ENCODE results near the gene SH3BGRL. TPM values are rescaled to one million over a fixed set of nuclear protein-coding genes. Genes with fewer than 3 reads are reported as not detected.
A peak's percentile ranks its signal among the peaks of the same experiment; 100 is the strongest.

The SH3BGRL gene
- total and polyA plus RNA-seq, 2 of the 13 experiments (the other 11 are each of a cell fraction or from before 2014, with no cell fraction given) = 8.9 to 11.4 TPM

- no peak for TF ChIP-seq ZNF746 (CRISPR knock-in tag; IDR thresholded peaks at IDR 0.05)
- TF ChIP-seq TRIM24 (CRISPR knock-in tag; IDR thresholded peaks at IDR 0.05) = no peak
- no peak for TF ChIP-seq AFF4 (CRISPR knock-in tag; IDR thresholded peaks at IDR 0.05)
- no peak for TF ChIP-seq MED1 (CRISPR knock-in tag; IDR thresholded peaks at IDR 0.05)
- TF ChIP-seq SMAD1 (CRISPR knock-in tag; IDR thresholded peaks at IDR 0.05; ENCODE audit: borderline replicate concordance, low read depth) = no peak
These were observed 33.5 kb upstream of the SH3BGRL start (continued) for GRCh38 chrX:81168391-81168790.

GRCh38 chrX:81174286-81174685, 27.6 kb upstream of the SH3BGRL start:
- intact Hi-C loops (cut with micrococcal nuclease; ENCODE audit: unreplicated experiment) (no loop called here), in situ Hi-C loops (cut with HindIII; ENCODE audit: extremely low pct_ligation_motif_present, low pct_unique_long_range_greater_than_20kb) (loop anchor here (25.0 kb wide), 1 partner anchor 213 kb away; no protein-coding TSS in a partner anchor)
- TF ChIP-seq MIER2 (CRISPR knock-in tag; IDR thresholded peaks at IDR 0.05) (no peak), NR1H2 (CRISPR knock-in tag; IDR thresholded peaks at IDR 0.05; ENCODE audit: borderline replicate concordance, low read depth) (no peak), HCFC1 (IDR thresholded peaks at IDR 0.05; ENCODE audit: low read depth, low read length) (no peak)
- TF ChIP-seq, protein P1, sequence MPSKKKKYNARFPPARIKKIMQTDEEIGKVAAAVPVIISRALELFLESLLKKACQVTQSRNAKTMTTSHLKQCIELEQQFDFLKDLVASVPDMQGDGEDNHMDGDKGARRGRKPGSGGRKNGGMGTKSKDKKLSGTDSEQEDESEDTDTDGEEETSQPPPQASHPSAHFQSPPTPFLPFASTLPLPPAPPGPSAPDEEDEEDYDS (CRISPR knock-in tag; IDR thresholded peaks at IDR 0.05) = no peak
- POLR2A ChIA-PET = no interaction called here
- CTCF ChIA-PET (ENCODE audit: low intra/inter-chr PET ratio, low total read pairs) = no interaction called here
- FAIRE-seq (no peak), ATAC-seq (no peak), DNase-seq (ENCODE audit: low spot score) (peak; percentile 3)
- Histone ChIP-seq H3K4me1 (ENCODE audit: insufficient read depth, low read length) (no peaks in the 10 kb centered on the region), H4K20me1 (ENCODE audit: insufficient read depth, low read length) (no peaks in the 10 kb centered on the region), H3K4me2 (ENCODE audit: low read depth, low read length) (no peak overlapping the region), H3K4me3 (replicated peaks in 1 of 3; ENCODE audit: insufficient read depth in 1 of 3, low read depth in 2 of 3, low read length in 3 of 3) (no peak overlapping the region), H2AFZ (ENCODE audit: low read length) (no peak overlapping the region), H3K36me3 (replicated peaks in 1 of 2; ENCODE audit: control insufficient read depth in 1 of 2, insufficient read depth in 2 of 2, low read length in 2 of 2) (no peaks in the 10 kb centered on the region), H3K27me3 (ENCODE audit: control insufficient read depth in 1 of 2, insufficient read depth in 2 of 2, low read length in 2 of 2) (no peaks in the 10 kb centered on the region), H3K9ac (ENCODE audit: insufficient read depth, low read depth, low read length) (no peak overlapping the region), H3K27ac (ENCODE audit: extremely low read length, insufficient read depth, low read length) (no peak overlapping the region), H3K9me3 (ENCODE audit: low read length) (no peaks in the 10 kb centered on the region), H3K79me2 (ENCODE audit: insufficient read depth, low read length) (no peaks in the 10 kb centered on the region)
- BruUV-seq (replicated peaks) = no TSS peak
- WGBS (ENCODE audit: low lambda C conversion rate) = 8% methylated on average over 1 of the region's 1 CpG

Data from HepG2 (cell line).